Keratinocyte (primary cell): ENCODE measurements around the gene SND1. TPM values are rescaled to one million over a fixed set of nuclear protein-coding genes. Genes with fewer than 3 reads are reported as not detected.

Source experiments
- DNase-seq: peaks from one replicate; pipeline ENCODE4 v3.0.0-alpha.2; 2011; ENCODE audit warnings: low read depth, missing footprints, low spot score
- FAIRE-seq: peaks from 2 replicates; lab custom pipeline; 2011; peaks lifted over from hg19 to GRCh38; lab: Jason Lieb, UNC
- H2AFZ ChIP-seq: 2 replicates; pipeline ENCODE4 v1.6.0; 2012; ENCODE audit warnings: low read length, control low read depth, inconsistent platforms; ENCODE audit not compliant: control insufficient read depth
- H3K27ac ChIP-seq: 2 replicates; pipeline ENCODE4 v1.5.1; 2011; ENCODE audit warnings: low read length; ENCODE audit not compliant: control insufficient read depth, insufficient read depth
- H3K27me3 ChIP-seq: 3 replicates; pipeline ENCODE4 v1.6.0; 2011; ENCODE audit warnings: low read length; ENCODE audit not compliant: control insufficient read depth, insufficient read depth; ENCODE audit errors: extremely low read depth
- H3K36me3 ChIP-seq, 2 experiments: 2 replicates in 1 of 2; 3 replicates in 1 of 2; pipeline ENCODE4 v1.5.1; 2011; ENCODE audit warnings: low read length in 2 of 2, mild to moderate bottlenecking in 1 of 2; ENCODE audit not compliant: control insufficient read depth in 2 of 2, insufficient read depth in 2 of 2; ENCODE audit errors: extremely low read depth in 1 of 2
- H3K4me1 ChIP-seq: 3 replicates; pipeline ENCODE4 v1.5.1; 2011; ENCODE audit warnings: low read length; ENCODE audit not compliant: control insufficient read depth, insufficient read depth; ENCODE audit errors: extremely low read depth
- H3K4me2 ChIP-seq: 3 replicates; pipeline ENCODE4 v1.6.0; 2011; ENCODE audit warnings: low read depth, low read length; ENCODE audit not compliant: control insufficient read depth, insufficient read depth; ENCODE audit errors: extremely low read depth
- H3K4me3 ChIP-seq, 3 experiments: fragments of 200-600 bp in 1 of 3; sonication (generic) in 1 of 3; 2 replicates in 2 of 3; 3 replicates in 1 of 3; pipeline ENCODE4 v1.5.1; 2011 to 2016; ENCODE audit warnings: low read length in 3 of 3, mild to moderate bottlenecking in 3 of 3, control low read depth in 2 of 3, inconsistent platforms in 1 of 3, low read depth in 1 of 3, mixed read lengths in 1 of 3, mixed run types in 1 of 3, moderate library complexity in 1 of 3; ENCODE audit not compliant: control insufficient read depth in 2 of 3, insufficient read depth in 2 of 3; ENCODE audit errors: extremely low read depth in 1 of 3
- H3K79me2 ChIP-seq: 2 replicates; pipeline ENCODE4 v1.6.0; 2012; ENCODE audit warnings: low read length; ENCODE audit not compliant: control insufficient read depth, insufficient read depth
- H3K9ac ChIP-seq: 3 replicates; pipeline ENCODE4 v1.6.0; 2011; ENCODE audit warnings: low read length; ENCODE audit not compliant: control insufficient read depth, insufficient read depth; ENCODE audit errors: extremely low read depth
- H3K9me1 ChIP-seq: 3 replicates; pipeline ENCODE4 v1.6.0; 2011; ENCODE audit warnings: low read length; ENCODE audit not compliant: control insufficient read depth, insufficient read depth; ENCODE audit errors: extremely low read depth
- H3K9me3 ChIP-seq: 2 replicates; pipeline ENCODE4 v1.5.1; 2012; ENCODE audit warnings: low read depth, low read length; ENCODE audit not compliant: control insufficient read depth
- H4K20me1 ChIP-seq: 3 replicates; pipeline ENCODE4 v1.6.0; 2011; ENCODE audit warnings: low read length; ENCODE audit not compliant: control insufficient read depth, insufficient read depth; ENCODE audit errors: extremely low read depth
- CTCF ChIP-seq, 3 experiments: IDR thresholded peaks in 1 of 3; conservative IDR thresholded peaks in 1 of 3; optimal IDR thresholded peaks in 1 of 3; 2 replicates in 2 of 3; 3 replicates in 1 of 3; pipeline versions ENCODE3 to v1.5.1; 2011; ENCODE audit warnings: low read length in 3 of 3, mild to moderate bottlenecking in 3 of 3, moderate library complexity in 2 of 3, control low read depth in 1 of 3, inconsistent platforms in 1 of 3; ENCODE audit not compliant: insufficient read depth in 2 of 3; ENCODE audit errors: extremely low read depth in 1 of 3
- EZH2 ChIP-seq: IDR thresholded peaks from one replicate; pipeline ENCODE4 v1.6.1; 2012; ENCODE audit warnings: inconsistent platforms, mild to moderate bottlenecking, low read length, moderate library complexity
- dilution Hi-C: fragments of 300-500 bp; cut with MboI; formaldehyde crosslinking; loops from one replicate; pipeline ENCODE4 v1.7.0; 2020; ENCODE audit warnings: low sequenced_read_pairs; ENCODE audit not compliant: extremely low pct_ligation_motif_present
- polyA plus RNA-seq, 5 experiments: library from polyadenylated mRNA; depleted of rRNA in 3 of 5; stranded (reverse) in 3 of 5; stranded (forward) in 1 of 5; unstranded in 1 of 5; fragments of >200 nt; gene quantifications; 1 replicate in 1 of 5; 2 replicates in 3 of 5; 3 replicates in 1 of 5; pipeline versions ENCODE4 v1.2.1 to v1.2.3, GENCODE V29; 2011 to 2012; ENCODE audit warnings: missing spikeins in 2 of 5, low read depth in 1 of 5, low replicate concordance in 1 of 5

SND1 gene
- polyA plus RNA-seq, 1 donor (not counting 4 experiments of a cell fraction or from before 2014, with no cell fraction given) = 140 TPM

GRCh38 chr7:127979728-127980126, 327.7 kb downstream of the SND1 start:
- no peaks in the 10 kb centered on the region for H3K27me3 ChIP-seq
- no peak overlapping the region for H3K27ac ChIP-seq
- no peaks in the 10 kb centered on the region for H3K79me2 ChIP-seq
- peaks cover 4% of the 10 kb centered on the region for H3K4me1 ChIP-seq
- H4K20me1 ChIP-seq = no peaks in the 10 kb centered on the region
- no peak for DNase-seq
- peaks cover 2% of the 10 kb centered on the region for H3K9me3 ChIP-seq
- no peak overlapping the region for H3K4me2 ChIP-seq
- TF ChIP-seq CTCF (optimal IDR thresholded peaks at IDR 0.05 in 1 of 3, IDR thresholded peaks at IDR 0.05 in 1 of 3, conservative IDR thresholded peaks at IDR 0.05 in 1 of 3; ENCODE audit: extremely low read depth in 1 of 3, insufficient read depth in 2 of 3, low read length in 3 of 3) (no peak), EZH2 (no peak)
- no peak overlapping the region for H3K4me3 ChIP-seq
- no peak for FAIRE-seq
- dilution Hi-C loops = no loop called here
- H3K9ac ChIP-seq = no peak overlapping the region
- peaks cover 3% of the 10 kb centered on the region for H3K9me1 ChIP-seq
- peaks cover 1 to 11% of the 10 kb centered on the region in 2 experiments for H3K36me3 ChIP-seq
- no peak overlapping the region for H2AFZ ChIP-seq

- Histone ChIP-seq H3K9ac (no peak overlapping the region), H3K27ac (no peak overlapping the region), H3K9me1 (peaks cover 3% of the 10 kb centered on the region), H4K20me1 (no peaks in the 10 kb centered on the region), H2AFZ (no peak overlapping the region), H3K4me3 (no peak overlapping the region), H3K4me2 (no peak overlapping the region), H3K4me1 (no peaks in the 10 kb centered on the region), H3K36me3 (peaks cover 1 to 11% of the 10 kb centered on the region in 2 experiments), H3K9me3 (peaks cover 2% of the 10 kb centered on the region), H3K79me2 (peaks cover 2% of the 10 kb centered on the region), H3K27me3 (no peaks in the 10 kb centered on the region)
- TF ChIP-seq EZH2 (no peak), CTCF (optimal IDR thresholded peaks at IDR 0.05 in 1 of 3, IDR thresholded peaks at IDR 0.05 in 1 of 3, conservative IDR thresholded peaks at IDR 0.05 in 1 of 3; ENCODE audit: extremely low read depth in 1 of 3, insufficient read depth in 2 of 3, low read length in 3 of 3) (no peak)
- dilution Hi-C loops = no loop called here
- FAIRE-seq (no peak), DNase-seq (no peak)
These were observed 328.9 kb downstream of the SND1 start for GRCh38 chr7:127980901-127981300.
